ENCODE results near the gene VCX3B. TPM values are rescaled to one million over a fixed set of nuclear protein-coding genes. Genes with fewer than 3 reads are reported as not detected.

Gene VCX3B
- total and polyA plus RNA-seq, 2 experiments from 2014 or later: 0.48 TPM; not detected in 1

DNA sequence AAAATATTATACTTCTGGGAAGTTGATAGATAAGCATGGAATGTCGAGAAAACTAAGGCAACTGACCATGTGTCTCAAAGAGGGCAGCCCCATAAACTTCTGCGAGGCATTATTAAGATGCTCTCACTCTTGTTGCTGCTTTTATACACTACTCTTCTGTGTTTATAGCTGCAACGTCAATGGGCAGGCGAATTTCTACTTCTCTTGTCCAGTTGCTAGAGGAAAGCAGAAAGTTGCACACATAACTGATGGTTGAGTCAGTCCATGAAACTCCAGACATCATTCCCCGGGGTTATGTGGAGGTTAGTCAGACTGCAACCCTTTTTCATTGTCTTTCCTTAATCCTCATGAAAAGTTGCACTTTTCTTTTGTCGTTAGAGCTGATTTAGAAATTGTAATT lies 39.8 kb downstream of the VCX3B start:
- H3K4me3 Mint-ChIP-seq: no peak overlapping the region

More for the DNA sequence above, 39.8 kb downstream of the VCX3B start:
- Histone ChIP-seq H3K4me3 (no peak overlapping the region), H3K9me2 (ENCODE audit: insufficient read depth) (no peaks in the 10 kb centered on the region), H3K79me2 (replicated peaks; ENCODE audit: insufficient read depth) (no peaks in the 10 kb centered on the region), H3K36me3 (ENCODE audit: insufficient read depth) (no peaks in the 10 kb centered on the region), H3K4me1 (ENCODE audit: insufficient read depth) (no peaks in the 10 kb centered on the region; the same call in 1 of the 2 replicates), H4K20me1 (replicated peaks; ENCODE audit: insufficient read depth) (no peaks in the 10 kb centered on the region), H2AFZ (no peak overlapping the region), H3K27ac (ENCODE audit: low read depth) (no peak overlapping the region), H3F3A (replicated peaks; ENCODE audit: low read depth) (no peaks in the 10 kb centered on the region), H3K27me3 (ENCODE audit: insufficient read depth) (no peaks in the 10 kb centered on the region), H3K4me2 (no peak overlapping the region)
- no peaks in the 10 kb centered on the region for H3K27me3 Mint-ChIP-seq (ENCODE audit: insufficient read depth, low read depth, poor library complexity)
- ATAC-seq (no peak), DNase-seq (ENCODE audit: low spot score) (no peak)
- peaks cover 11% of the 10 kb centered on the region; the same call in 2 of the 3 replicates for H3K4me1 Mint-ChIP-seq
- TF ChIP-seq, protein P1, sequence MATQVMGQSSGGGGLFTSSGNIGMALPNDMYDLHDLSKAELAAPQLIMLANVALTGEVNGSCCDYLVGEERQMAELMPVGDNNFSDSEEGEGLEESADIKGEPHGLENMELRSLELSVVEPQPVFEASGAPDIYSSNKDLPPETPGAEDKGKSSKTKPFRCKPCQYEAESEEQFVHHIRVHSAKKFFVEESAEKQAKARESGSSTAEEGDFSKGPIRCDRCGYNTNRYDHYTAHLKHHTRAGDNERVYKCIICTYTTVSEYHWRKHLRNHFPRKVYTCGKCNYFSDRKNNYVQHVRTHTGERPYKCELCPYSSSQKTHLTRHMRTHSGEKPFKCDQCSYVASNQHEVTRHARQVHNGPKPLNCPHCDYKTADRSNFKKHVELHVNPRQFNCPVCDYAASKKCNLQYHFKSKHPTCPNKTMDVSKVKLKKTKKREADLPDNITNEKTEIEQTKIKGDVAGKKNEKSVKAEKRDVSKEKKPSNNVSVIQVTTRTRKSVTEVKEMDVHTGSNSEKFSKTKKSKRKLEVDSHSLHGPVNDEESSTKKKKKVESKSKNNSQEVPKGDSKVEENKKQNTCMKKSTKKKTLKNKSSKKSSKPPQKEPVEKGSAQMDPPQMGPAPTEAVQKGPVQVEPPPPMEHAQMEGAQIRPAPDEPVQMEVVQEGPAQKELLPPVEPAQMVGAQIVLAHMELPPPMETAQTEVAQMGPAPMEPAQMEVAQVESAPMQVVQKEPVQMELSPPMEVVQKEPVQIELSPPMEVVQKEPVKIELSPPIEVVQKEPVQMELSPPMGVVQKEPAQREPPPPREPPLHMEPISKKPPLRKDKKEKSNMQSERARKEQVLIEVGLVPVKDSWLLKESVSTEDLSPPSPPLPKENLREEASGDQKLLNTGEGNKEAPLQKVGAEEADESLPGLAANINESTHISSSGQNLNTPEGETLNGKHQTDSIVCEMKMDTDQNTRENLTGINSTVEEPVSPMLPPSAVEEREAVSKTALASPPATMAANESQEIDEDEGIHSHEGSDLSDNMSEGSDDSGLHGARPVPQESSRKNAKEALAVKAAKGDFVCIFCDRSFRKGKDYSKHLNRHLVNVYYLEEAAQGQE (IDR thresholded peaks at IDR 0.05; ENCODE audit: unreplicated experiment): no peak
- no peak for TF ChIP-seq JUNB (IDR thresholded peaks at IDR 0.05; ENCODE audit: unreplicated experiment)
- H3K36me3 Mint-ChIP-seq (ENCODE audit: low read depth): no peaks in the 10 kb centered on the region
- no peaks in the 10 kb centered on the region; the same call in 2 of the 3 replicates for H3K9me3 Mint-ChIP-seq
- H3K27ac Mint-ChIP-seq: no peak overlapping the region

All from GM23338 (cell line).